Right lobe of liver (tissue), 4 donors: ENCODE data around the gene RPS21.

ENCODE experiments used
- POLR2A ChIP-seq: fragments of 450-650 bp; IDR thresholded peaks from one replicate; pipeline ENCODE4 v1.6.1; 2017; ENCODE audit warnings: antibody characterized with exemption, mild to moderate bottlenecking
- TF ChIP-seq, protein P1 (sequence below), 4 donors: fragments of 200-600 bp in 3 of 4; fragments of 450-650 bp in 1 of 4; IDR thresholded peaks; one replicate each; pipeline versions ENCODE4 v1.5.1 to v1.8.0; 2016 to 2022; ENCODE audit warnings: antibody characterized with exemption in 4 of 4, mild to moderate bottlenecking in 2 of 4
- donor health status: DM: no; HTN: no; CAD: no.
- donor health status: DM: no; HTN: no; CAD: no.
- donor health status: DM: no; HTN: yes; CAD: no.

DNA sequence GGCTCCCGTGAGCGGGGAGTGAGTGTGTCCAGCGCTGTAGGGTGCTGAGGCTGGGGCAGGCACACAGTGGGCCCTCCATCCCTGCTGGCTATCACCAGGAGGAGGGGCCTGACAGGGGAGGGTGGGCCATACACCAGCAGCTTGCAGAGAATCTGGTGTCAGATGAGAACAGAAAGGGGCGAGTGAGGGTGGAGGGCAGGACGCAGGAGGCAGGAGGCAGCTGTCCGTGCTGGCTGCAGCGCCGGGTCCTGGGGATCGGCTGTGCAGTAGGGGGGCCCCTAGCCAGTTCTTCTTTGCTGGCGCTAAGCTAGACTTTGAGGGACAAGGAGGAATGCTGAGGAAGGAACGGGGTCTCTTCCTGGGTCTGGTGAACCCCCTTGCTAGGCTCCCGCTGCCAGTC lies 21.7 kb downstream of the RPS21 start:
- TF ChIP-seq POLR2A = no peak
- TF ChIP-seq, protein P1, sequence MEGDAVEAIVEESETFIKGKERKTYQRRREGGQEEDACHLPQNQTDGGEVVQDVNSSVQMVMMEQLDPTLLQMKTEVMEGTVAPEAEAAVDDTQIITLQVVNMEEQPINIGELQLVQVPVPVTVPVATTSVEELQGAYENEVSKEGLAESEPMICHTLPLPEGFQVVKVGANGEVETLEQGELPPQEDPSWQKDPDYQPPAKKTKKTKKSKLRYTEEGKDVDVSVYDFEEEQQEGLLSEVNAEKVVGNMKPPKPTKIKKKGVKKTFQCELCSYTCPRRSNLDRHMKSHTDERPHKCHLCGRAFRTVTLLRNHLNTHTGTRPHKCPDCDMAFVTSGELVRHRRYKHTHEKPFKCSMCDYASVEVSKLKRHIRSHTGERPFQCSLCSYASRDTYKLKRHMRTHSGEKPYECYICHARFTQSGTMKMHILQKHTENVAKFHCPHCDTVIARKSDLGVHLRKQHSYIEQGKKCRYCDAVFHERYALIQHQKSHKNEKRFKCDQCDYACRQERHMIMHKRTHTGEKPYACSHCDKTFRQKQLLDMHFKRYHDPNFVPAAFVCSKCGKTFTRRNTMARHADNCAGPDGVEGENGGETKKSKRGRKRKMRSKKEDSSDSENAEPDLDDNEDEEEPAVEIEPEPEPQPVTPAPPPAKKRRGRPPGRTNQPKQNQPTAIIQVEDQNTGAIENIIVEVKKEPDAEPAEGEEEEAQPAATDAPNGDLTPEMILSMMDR (IDR thresholded peaks at IDR 0.05) = no peak
